ENCODE data around the gene FAM120B.

FAM120B gene

GRCh38 chr6:170435766-170436165 lies 129.2 kb downstream of the FAM120B start:
- Histone ChIP-seq H3K36me3 (ENCODE audit: control insufficient read depth, insufficient read depth, low read length) (no peaks in the 10 kb centered on the region), H3K27ac (ENCODE audit: low read depth, low read length) (no peak overlapping the region), H3K9ac (ENCODE audit: low read length) (no peak overlapping the region), H3K4me3 (ENCODE audit: low read length) (no peak overlapping the region), H3K27me3 (ENCODE audit: control insufficient read depth, insufficient read depth, low read length) (no peaks in the 10 kb centered on the region), H3K4me1 (ENCODE audit: control insufficient read depth, insufficient read depth, low read length) (no peaks in the 10 kb centered on the region)

DNA sequence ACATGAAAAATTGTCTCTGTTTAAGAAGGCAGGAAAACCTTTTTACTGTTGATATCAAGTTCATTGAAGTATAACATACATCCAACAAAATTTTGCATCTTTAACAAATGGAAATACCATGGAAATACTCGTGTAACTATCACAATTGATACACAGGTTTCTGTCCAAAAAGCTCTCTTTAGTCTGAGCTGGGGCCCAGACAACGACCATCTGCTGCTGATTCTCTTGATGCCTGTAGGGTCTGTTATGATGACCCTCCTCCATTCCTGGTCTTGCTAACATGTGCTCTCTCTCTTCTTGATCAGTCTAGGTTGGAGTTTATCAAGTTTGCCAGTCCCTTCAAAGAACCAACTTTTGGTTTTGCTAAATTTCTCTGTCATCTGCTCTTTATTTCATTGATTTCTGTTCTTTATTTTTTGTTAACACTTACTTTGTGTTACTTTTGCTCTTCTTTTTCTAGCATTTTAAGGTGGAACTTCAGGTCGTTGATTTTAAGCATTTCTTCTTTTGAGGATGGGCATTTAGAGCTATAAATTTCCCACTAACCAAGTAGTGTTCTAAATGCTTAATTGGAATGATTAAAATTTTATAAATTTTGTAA lies 129.8 kb downstream of the FAM120B start:
- H3K27ac ChIP-seq (ENCODE audit: low read depth, low read length), result no peak overlapping the region
- no peaks in the 10 kb centered on the region for H3K27me3 ChIP-seq (ENCODE audit: control insufficient read depth, insufficient read depth, low read length)
- H3K36me3 ChIP-seq (ENCODE audit: control insufficient read depth, insufficient read depth, low read length), result no peaks in the 10 kb centered on the region
- no peak overlapping the region for H3K4me3 ChIP-seq (ENCODE audit: low read length)
- H3K9ac ChIP-seq (ENCODE audit: low read length), result no peak overlapping the region
- H3K4me1 ChIP-seq (ENCODE audit: control insufficient read depth, insufficient read depth, low read length), result no peaks in the 10 kb centered on the region

- no peak overlapping the region for H3K27ac ChIP-seq (ENCODE audit: low read depth, low read length)
- no peaks in the 10 kb centered on the region for H3K27me3 ChIP-seq (ENCODE audit: control insufficient read depth, insufficient read depth, low read length)
- no peaks in the 10 kb centered on the region for H3K4me1 ChIP-seq (ENCODE audit: control insufficient read depth, insufficient read depth, low read length)
- H3K36me3 ChIP-seq (ENCODE audit: control insufficient read depth, insufficient read depth, low read length), result no peaks in the 10 kb centered on the region
- H3K4me3 ChIP-seq (ENCODE audit: low read length), result peak overlapping the region; percentile 44
- no peak overlapping the region for H3K9ac ChIP-seq (ENCODE audit: low read length)
These were observed 131.3 kb downstream of the FAM120B start for GRCh38 chr6:170437719-170438401.

DNA sequence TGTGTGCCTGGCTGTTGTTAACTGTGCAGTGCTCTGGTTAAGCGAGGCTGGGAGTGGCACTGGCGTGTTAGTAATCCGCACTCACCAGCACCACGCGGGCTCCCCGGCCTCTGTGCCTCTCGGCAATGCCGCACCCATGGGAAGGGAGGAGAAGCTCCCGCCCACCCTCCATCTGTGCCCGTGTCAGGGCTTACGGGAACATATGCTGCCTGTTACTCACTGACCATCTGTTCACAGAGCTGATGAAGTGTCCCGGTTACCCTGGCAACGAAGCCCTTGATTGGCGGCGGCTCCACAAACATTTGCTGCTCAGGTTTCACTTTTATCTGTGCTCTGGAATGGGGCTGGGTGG lies 131.8 kb downstream of the FAM120B start:
- H3K9ac ChIP-seq (ENCODE audit: low read length), result no peak overlapping the region
- H3K27me3 ChIP-seq (ENCODE audit: control insufficient read depth, insufficient read depth, low read length), result no peaks in the 10 kb centered on the region
- H3K27ac ChIP-seq (ENCODE audit: low read depth, low read length), result no peak overlapping the region
- no peaks in the 10 kb centered on the region for H3K36me3 ChIP-seq (ENCODE audit: control insufficient read depth, insufficient read depth, low read length)
- H3K4me3 ChIP-seq (ENCODE audit: low read length), result peak overlapping the region; percentile 44
- H3K4me1 ChIP-seq (ENCODE audit: control insufficient read depth, insufficient read depth, low read length), result no peaks in the 10 kb centered on the region

GRCh38 chr6:170438861-170439260 lies 132.3 kb downstream of the FAM120B start:
- H3K4me1 ChIP-seq (ENCODE audit: control insufficient read depth, insufficient read depth, low read length), result no peaks in the 10 kb centered on the region
- no peak overlapping the region for H3K27ac ChIP-seq (ENCODE audit: low read depth, low read length)
- H3K9ac ChIP-seq (ENCODE audit: low read length), result no peak overlapping the region
- no peak overlapping the region for H3K4me3 ChIP-seq (ENCODE audit: low read length)
- no peaks in the 10 kb centered on the region for H3K27me3 ChIP-seq (ENCODE audit: control insufficient read depth, insufficient read depth, low read length)
- no peaks in the 10 kb centered on the region for H3K36me3 ChIP-seq (ENCODE audit: control insufficient read depth, insufficient read depth, low read length)

DNA sequence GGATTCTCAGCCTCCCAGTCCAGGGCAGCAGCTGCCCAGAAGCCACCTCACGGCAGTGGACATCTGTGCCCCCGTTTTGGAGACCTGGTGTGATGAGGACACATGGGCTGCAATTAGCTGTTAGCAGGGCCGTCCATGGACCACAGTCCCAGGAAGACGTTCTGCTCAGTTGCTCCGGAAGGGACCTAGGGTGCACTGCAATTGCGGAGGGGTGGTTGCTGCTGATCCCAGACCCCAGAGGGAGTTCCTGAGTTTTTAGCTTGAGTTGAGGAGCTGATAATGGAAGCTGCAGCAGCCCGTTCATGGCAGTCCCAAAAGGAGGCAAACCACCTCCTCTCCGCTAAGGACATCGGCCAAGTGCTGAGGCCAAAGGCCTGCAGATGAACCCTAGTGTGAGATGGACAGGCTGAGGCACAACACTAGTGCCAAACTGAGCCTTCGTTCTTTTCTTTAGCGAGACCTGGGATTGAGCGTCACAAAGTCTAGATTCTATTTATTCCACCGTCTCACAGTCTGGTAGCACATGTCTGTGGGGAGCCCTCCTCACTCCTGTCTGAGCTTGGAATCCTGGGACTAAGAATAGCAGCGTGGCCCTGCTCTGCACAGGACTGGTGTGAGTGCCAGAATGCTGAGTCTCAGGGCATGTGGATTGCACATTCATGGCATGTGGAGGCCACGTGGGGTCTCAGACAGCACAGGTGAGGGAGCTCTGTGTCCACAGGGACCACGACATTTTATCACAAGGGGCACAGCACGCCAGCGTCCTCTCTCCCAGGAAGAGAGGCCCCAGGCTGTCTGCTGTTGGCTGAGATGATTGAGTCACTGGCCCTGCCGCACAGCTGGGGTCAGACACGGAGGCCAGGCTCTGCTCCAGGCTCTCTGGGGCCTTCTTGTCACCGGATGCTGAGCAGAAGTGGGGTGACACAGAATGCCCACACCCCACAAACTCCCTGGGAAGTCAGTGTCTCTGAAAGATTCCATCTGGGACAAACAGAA lies 133.1 kb downstream of the FAM120B start:
- H3K27me3 ChIP-seq (ENCODE audit: control insufficient read depth, insufficient read depth, low read length), result no peaks in the 10 kb centered on the region
- H3K27ac ChIP-seq (ENCODE audit: low read depth, low read length), result no peak overlapping the region
- no peaks in the 10 kb centered on the region for H3K36me3 ChIP-seq (ENCODE audit: control insufficient read depth, insufficient read depth, low read length)
- no peak overlapping the region for H3K9ac ChIP-seq (ENCODE audit: low read length)
- no peak overlapping the region for H3K4me3 ChIP-seq (ENCODE audit: low read length)
- no peaks in the 10 kb centered on the region for H3K4me1 ChIP-seq (ENCODE audit: control insufficient read depth, insufficient read depth, low read length)

DNA sequence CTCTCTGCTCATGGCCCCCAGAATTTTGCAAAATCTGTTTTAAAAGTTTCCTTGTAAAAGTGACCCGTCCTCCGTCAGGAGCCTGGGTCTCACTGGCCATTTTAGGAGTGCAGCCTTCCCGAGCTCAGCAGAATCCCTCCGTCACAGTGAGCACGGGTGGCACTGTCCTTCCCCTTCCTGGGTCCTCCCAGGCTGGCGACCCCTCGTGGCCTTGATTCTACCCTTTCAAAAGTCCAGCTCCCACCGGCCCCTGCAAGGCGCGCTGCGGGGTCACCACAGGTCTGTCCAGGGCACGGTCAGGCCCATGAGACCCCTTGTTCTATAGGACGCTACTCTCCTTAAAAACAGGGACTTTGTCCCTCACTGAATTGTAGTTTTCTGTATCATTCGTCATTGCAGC lies 133.9 kb downstream of the FAM120B start:
- H3K27ac ChIP-seq (ENCODE audit: low read depth, low read length), result no peak overlapping the region
- no peak overlapping the region for H3K9ac ChIP-seq (ENCODE audit: low read length)
- no peaks in the 10 kb centered on the region for H3K4me1 ChIP-seq (ENCODE audit: control insufficient read depth, insufficient read depth, low read length)
- H3K36me3 ChIP-seq (ENCODE audit: control insufficient read depth, insufficient read depth, low read length), result no peaks in the 10 kb centered on the region
- no peak overlapping the region for H3K4me3 ChIP-seq (ENCODE audit: low read length)
- no peaks in the 10 kb centered on the region for H3K27me3 ChIP-seq (ENCODE audit: control insufficient read depth, insufficient read depth, low read length)

DNA sequence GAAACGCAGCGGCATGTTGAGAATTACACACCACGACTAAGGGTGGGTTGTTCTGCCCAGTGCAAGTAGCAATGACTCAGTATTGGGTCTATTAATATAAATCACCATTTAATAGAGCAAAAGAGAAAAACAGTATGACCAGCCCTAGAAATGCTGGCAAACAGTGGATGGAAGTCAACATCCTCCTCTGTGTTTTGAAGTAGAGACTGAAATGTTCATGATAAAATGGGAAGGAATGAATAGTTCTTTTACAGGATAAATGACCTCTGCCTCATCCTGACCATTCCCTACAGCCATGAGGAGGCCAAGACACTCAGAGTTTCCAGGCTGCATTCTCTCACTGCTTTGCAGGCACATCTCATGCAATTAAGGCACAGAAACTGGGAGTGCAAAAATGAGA lies 134.8 kb downstream of the FAM120B start:
- no peaks in the 10 kb centered on the region for H3K36me3 ChIP-seq (ENCODE audit: control insufficient read depth, insufficient read depth, low read length)
- no peak overlapping the region for H3K27ac ChIP-seq (ENCODE audit: low read depth, low read length)
- no peak overlapping the region for H3K4me3 ChIP-seq (ENCODE audit: low read length)
- no peaks in the 10 kb centered on the region for H3K4me1 ChIP-seq (ENCODE audit: control insufficient read depth, insufficient read depth, low read length)
- no peak overlapping the region for H3K9ac ChIP-seq (ENCODE audit: low read length)
- no peaks in the 10 kb centered on the region for H3K27me3 ChIP-seq (ENCODE audit: control insufficient read depth, insufficient read depth, low read length)

DNA sequence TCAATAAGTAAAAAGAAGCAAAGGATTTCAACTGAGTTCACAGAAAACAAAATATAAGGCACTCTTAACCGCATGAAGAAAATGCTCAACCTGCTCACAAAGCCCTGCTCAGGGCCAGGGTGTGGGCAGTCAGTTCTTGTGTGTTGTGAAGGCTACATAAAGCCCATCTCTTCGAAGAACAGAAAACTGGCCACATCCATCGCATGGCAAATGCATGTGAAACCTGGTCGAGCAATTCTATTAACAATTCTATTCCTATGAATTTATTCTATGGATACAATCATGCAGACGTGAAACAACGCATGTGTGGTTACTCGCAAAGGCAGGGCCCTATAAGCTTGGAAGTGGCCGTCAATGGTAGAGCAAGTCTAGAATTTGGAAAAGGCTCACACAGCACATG lies 136.0 kb downstream of the FAM120B start:
- Histone ChIP-seq H3K4me3 (ENCODE audit: low read length) (no peak overlapping the region), H3K9ac (ENCODE audit: low read length) (no peak overlapping the region), H3K4me1 (ENCODE audit: control insufficient read depth, insufficient read depth, low read length) (no peaks in the 10 kb centered on the region), H3K27ac (ENCODE audit: low read depth, low read length) (no peak overlapping the region), H3K36me3 (ENCODE audit: control insufficient read depth, insufficient read depth, low read length) (no peaks in the 10 kb centered on the region), H3K27me3 (ENCODE audit: control insufficient read depth, insufficient read depth, low read length) (no peaks in the 10 kb centered on the region)

DNA sequence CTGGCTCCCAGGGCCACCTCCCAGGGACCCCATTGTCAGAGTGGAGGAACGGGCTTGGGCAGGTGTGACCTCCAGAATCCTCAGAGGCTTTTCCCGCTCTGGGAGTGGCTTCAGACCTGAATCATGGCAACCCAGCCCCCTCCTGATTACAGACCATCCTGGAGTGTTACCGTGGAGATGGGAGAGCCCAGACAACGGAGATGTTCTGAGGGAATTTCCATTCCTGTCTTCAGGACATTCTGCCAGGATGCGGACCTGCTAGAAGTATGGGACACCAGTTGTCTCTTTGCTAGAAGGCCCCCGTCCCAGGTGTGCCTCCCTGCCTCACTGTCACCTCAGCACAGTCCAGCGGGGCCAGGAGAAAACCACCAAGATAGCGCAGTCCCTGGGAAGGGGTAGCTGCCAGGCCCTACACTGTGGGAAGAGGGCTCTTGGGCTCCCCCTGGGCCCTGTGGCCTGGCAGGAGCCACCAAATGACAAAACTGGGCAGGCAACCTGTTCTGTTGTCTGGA lies 136.6 kb downstream of the FAM120B start:
- H3K4me1 ChIP-seq (ENCODE audit: control insufficient read depth, insufficient read depth, low read length), result no peaks in the 10 kb centered on the region
- H3K36me3 ChIP-seq (ENCODE audit: control insufficient read depth, insufficient read depth, low read length), result no peaks in the 10 kb centered on the region
- H3K4me3 ChIP-seq (ENCODE audit: low read length), result no peak overlapping the region
- H3K9ac ChIP-seq (ENCODE audit: low read length), result no peak overlapping the region
- H3K27me3 ChIP-seq (ENCODE audit: control insufficient read depth, insufficient read depth, low read length), result no peaks in the 10 kb centered on the region
- H3K27ac ChIP-seq (ENCODE audit: low read depth, low read length), result no peak overlapping the region

DNA sequence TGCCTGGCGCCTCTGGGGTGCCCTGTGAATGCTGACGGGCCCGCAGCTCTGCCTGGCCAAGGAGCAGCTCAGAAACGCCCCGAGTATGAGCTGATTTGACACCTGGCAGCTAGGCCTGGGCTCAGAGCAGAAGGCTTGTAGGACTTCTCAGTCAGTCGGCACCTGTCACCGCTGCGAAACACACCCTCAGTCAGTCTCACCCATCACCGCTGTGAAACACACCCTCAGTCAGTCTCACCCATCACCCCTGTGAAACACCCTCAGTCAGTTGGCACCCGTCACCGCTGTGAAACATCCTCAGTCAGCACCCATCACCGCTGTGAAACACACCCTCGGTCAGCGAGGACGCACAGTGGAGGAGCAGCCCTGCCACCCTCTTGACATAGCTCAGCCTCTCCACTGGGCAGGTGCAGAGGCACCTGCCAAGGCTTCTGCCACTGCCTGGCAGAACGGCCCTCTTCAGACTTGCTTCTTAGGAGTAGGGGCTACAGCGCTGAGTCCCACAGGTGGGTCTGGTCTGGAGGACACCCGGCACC lies 137.6 kb downstream of the FAM120B start:
- no peaks in the 10 kb centered on the region for H3K27me3 ChIP-seq (ENCODE audit: control insufficient read depth, insufficient read depth, low read length)
- H3K27ac ChIP-seq (ENCODE audit: low read depth, low read length), result no peak overlapping the region
- H3K9ac ChIP-seq (ENCODE audit: low read length), result no peak overlapping the region
- no peaks in the 10 kb centered on the region for H3K4me1 ChIP-seq (ENCODE audit: control insufficient read depth, insufficient read depth, low read length)
- H3K36me3 ChIP-seq (ENCODE audit: control insufficient read depth, insufficient read depth, low read length), result no peaks in the 10 kb centered on the region
- no peak overlapping the region for H3K4me3 ChIP-seq (ENCODE audit: low read length)

GRCh38 chr6:170444811-170445211 lies 138.3 kb downstream of the FAM120B start:
- Histone ChIP-seq H3K36me3 (ENCODE audit: control insufficient read depth, insufficient read depth, low read length) (no peaks in the 10 kb centered on the region), H3K27ac (ENCODE audit: low read depth, low read length) (no peak overlapping the region), H3K4me1 (ENCODE audit: control insufficient read depth, insufficient read depth, low read length) (no peaks in the 10 kb centered on the region), H3K9ac (ENCODE audit: low read length) (no peak overlapping the region), H3K27me3 (ENCODE audit: control insufficient read depth, insufficient read depth, low read length) (no peaks in the 10 kb centered on the region), H3K4me3 (ENCODE audit: low read length) (no peak overlapping the region)
